ENCODE data around the gene PLEKHG2.
"Not testable (repeated sequence)": the region's sequence is repeated elsewhere in the genome, so short reads cannot be mapped to it uniquely, and the experiment has no call there.

The PLEKHG2 gene

DNA sequence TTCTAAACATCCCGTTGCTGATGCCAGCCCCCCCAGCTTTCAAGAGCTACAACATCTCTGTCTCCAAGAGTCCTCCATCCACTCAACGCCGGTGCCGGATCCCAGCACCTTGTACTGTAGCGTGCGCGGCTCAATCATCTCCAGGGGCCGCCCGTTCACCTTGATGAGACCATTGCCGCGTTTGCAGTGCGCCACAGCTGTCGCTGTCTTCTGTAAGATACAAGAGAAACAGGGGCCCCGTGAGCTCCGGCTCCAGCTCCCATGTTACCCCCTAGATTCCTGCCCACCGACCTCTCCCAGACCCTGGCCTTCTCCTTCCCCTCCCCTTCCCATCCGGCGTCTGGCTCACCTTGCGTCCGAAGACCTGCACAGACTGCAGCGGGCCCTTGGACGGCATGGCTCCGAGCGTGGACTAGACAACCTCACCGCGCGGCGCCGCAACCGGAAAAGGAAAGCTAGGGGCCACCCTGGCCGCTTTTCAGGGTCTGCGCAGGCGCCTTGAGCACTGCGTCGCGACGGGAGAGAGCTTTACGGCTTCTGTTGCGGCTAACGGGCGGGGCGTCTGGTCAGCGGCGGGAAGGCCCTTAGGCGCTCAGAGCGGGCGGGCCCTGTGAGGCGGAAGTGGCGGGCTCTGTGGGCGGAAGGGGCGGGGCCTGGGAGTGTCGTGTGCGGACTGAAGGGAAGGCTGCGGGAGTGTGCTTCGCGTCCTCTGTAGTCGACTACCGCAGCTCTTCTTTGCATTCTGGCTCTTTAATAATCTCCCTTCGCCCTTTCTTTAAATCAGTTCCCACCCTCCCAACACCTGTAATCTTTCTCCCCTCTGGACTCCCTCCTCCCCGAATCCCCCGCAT, 23.3 kb downstream of the PLEKHG2 start, which contains the start of gene RPS16:
TSS of gene RPS16 (minus strand) at position 451 of the 851 bp plus-strand sequence. CDS start at position 397, 54 bp downstream.
- in situ Hi-C loops (cut with HindIII; ENCODE audit: low sequenced_read_pairs), result no loop called here

DNA sequence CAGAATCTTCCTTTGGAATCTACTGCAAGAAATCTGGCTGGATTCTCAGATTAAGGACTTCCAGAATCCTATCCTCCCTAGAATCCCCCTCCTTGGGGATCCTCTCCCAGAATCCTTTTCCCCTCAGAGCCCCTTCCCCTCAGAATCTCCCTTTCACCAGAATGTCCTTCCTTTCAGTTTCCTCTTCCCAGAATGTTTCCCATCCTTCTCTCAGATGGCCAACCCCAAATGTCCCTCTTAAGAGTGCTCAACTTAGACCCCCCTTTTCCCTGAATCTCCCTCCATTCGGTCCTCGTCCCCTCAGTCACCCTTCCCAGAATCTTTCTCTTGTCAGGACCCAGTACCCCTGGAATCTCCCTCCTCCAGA, 23.9 kb downstream of the PLEKHG2 start:
- in situ Hi-C loops (cut with HindIII; ENCODE audit: low sequenced_read_pairs), result no loop called here

DNA sequence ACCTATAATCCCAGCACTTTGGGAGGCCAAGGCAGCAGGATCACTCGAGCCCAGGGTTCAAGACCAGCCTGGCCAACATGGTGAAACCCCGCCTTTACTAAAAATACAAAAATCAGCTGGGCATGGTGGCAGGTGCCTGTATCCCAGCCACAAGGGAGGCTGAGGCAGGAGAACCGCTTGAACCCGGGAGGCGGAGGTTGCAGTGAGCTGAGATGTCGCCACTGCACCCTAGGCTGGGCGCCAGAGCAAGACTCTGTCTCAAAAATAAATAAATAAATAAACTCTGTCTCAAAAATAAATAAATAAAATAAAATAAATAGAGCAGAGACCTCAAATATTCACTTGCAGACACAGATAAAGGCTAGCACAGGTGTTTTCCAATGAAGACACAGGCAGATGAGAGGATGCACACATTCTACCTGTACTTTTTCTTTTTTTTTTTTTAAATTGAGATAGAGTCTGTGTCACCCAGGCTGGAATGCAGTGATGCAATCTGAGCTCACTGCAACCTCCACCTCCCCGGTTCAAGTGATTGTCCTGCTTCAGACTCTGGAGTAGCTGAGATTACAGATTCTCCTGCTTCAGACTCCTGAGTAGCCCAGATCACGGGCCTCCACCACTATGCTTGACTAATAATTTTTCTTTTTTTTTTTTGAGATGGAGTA, 25.9 kb downstream of the PLEKHG2 start:
- in situ Hi-C loops (cut with HindIII; ENCODE audit: low sequenced_read_pairs), result no loop called here

DNA sequence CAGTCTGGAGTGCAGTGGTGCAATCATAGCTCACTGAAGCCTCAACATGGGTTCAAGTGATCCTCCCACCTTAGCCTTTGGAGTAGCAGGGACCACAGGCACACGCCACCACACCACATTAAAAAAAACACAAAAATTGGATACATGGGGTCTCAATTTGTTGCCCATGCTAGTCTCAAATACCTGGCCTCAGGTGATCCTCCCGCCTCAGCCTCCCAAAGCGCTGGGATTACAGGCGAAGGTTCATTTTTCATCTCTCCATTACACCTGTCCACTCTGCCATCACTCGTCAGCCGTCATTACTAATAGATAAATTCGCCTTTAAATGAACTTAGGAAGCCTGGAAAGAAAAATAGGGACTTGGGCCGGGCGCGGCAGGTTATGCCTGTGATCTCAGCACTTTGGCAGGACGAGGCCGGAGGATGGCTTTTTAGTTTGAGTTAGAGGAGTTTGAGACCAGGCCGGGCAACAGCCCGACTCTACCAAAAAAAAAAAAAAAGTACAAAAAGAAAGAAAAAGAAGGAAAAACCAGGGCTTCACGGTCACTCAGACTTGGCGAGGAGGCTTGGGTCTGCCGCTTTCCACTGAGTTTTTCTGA, 32.2 kb downstream of the PLEKHG2 start:
- in situ Hi-C loops (cut with HindIII; ENCODE audit: low sequenced_read_pairs), result no loop called here

DNA sequence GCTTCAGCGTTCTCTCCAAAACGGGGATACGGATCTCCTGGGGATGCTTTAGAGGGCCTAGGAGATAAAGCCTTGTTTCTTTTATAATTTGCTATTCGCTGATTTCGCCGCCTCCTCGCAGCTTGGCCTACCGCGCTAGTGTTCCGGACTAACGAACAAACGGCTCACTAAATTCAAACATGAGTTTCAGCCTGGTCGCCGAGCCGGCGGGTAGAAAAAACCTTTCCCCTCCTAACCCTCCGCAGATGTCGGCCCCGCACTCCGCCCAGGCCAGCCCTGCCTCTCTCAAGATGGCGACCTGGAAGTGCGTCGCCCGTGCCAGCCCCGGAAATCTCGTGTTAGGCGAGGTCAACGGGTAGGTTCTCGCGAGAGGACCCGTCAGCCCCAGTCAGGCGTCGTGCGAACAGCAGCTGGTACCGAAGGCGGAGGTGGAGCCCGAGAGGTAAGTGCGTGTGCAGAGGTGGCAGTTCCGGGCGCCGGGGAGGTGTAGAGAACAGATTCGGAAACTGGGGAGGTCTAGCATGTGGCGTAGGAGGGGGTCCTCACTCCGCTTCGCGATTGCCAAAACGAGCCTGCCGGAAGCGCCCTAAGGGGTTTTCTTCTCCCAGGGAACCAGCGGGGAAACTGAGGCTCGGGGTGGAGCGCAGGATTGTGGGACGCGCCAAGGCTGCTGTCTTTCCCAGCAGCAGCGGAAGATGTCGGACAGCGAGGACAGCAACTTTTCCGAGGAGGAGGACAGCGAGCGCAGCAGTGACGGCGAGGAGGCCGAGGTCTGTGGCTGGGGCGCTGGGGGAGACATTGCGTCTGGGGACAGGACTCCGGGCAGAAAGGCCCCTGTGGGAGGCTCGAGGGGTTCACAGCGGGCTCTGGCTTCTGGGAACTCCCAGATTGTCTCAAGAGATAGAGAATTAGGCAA, 33.0 kb downstream of the PLEKHG2 start, which contains the start of gene SUPT5H:
TSS of gene SUPT5H (plus strand) at position 387 of the 916 bp plus-strand sequence. CDS start at position 696, 309 bp downstream.
- in situ Hi-C loops (cut with HindIII; ENCODE audit: low sequenced_read_pairs), result no loop called here

DNA sequence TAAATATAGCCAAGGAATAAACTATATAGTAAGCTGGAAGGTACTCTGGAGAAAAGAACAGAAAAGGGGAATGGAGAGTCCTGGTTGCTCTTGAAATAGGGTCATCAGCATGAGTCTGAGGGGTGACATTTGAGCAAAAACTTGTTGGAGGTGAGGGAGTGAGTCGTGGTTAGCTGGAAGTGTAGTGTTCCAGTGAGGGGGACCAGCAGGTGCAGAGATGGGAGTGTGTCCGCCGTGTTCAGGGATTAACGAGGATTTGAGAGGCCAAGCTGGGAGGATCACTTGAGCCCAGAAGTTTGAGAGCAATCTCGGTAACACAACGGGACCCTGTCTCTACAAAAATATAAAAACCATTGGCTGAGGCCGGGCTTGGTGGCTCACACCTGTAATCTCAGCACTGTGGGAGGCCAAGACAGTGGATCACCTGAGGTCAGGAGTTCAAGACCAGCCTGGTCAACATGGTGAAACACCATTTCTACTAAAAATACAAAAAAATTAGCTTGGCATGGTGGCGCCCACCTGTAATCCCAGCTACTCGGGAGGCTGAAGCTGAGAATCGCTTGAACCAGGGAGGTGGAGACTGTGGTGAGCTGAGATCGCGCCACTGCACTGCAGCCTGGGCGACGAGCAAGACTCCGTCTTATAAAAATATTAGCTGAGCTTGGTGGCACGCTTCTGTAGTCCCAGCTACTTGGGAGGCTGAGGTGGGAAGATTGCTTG, 34.1 kb downstream of the PLEKHG2 start:
- in situ Hi-C loops (cut with HindIII; ENCODE audit: low sequenced_read_pairs), result no loop called here

DNA sequence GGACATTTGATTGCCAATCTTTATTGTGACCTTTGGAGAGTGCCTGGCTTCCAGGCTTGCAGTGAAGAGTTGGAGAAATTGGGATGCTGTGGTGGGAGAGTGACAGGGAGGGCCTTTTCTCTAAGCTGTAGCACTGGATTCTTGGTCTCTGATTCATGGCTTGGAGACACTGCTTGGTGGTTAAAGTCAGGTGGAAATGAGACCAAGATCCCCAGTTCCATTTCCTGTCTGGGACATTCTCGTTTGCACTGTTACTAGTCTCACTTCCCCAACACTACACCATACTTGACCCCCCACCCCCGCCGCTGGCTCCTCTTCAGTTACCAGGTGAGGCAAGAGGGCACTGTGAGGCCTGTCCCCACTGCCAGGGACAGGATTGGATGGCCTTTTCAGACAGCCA, 35.8 kb downstream of the PLEKHG2 start:
- in situ Hi-C loops (cut with HindIII; ENCODE audit: low sequenced_read_pairs), result no loop called here

DNA sequence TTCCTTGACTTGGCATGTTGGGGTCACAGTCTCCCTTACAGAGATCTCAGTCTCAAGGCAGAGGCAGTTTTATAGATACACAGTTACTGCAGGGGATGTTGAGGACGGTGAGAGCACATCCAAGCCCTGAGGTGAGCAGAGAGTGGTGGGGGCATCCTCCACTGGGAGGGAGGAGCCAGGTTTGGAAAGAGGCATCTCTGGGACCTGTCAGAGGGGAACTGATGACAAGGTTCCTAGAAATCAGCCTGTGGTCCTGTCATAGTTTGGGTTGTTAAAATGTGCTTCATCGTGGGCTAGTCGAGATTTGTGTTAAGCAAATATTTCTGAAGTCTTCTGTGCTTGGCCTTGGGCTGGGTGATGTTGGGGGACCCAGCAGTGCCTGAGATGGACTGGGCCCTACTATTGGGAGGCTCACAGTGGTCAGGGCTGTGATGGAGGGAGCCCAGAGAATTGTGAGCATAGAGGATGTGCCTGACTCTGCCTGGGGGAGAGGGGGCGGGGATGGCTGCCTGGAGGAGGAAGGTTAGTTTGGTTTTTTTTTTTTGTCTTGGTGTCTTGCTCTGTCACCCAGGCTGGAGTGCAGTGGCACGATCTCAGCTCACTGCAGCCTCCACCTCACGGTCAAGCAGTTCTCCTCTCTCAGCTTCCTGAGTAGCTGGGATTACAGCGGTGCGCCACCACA, 36.8 kb downstream of the PLEKHG2 start:
- in situ Hi-C loops (cut with HindIII; ENCODE audit: low sequenced_read_pairs), result no loop called here

DNA sequence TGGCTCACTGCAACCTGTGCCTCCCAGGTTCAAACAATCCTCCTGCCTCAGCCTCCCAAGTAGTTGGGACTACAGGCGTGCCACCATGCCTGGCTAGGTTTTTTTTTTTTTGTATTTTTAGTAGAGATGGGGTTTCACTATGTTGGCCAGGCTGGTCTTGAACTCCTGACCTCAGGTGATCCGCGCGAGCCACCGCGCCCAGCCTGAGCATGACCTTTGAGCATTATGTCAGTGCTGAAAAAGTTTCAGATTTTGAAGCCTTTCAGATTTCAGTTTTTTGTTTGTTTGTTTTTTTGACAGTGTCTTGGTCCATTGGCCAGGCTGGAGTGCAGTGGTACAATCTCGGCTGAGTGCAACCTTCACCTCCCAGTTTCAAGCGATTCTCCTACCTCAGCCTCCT, 38.8 kb downstream of the PLEKHG2 start:
- in situ Hi-C loops (cut with HindIII; ENCODE audit: low sequenced_read_pairs), result not testable (repeated sequence)

DNA sequence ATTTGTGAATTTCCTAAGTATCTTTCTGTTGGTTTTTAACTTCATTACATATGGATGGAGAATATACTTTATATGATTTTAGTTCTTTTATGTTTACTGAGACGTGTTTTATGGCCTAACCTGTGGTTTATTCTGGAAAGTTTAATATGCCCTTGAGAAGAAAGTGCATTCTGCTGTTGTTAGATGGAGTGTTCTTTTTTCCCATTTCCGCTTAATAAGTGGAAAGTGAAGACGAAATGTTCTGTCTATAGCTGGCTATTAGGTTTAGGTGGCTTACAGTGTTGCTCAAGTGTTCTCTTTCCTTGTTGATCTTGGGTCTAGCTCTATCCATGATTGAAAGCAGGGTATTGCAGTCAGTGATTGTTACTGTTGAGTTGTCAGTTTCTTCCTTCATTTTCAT, 50.9 kb downstream of the PLEKHG2 start:
- in situ Hi-C loops (cut with HindIII; ENCODE audit: low sequenced_read_pairs), result no loop called here

DNA sequence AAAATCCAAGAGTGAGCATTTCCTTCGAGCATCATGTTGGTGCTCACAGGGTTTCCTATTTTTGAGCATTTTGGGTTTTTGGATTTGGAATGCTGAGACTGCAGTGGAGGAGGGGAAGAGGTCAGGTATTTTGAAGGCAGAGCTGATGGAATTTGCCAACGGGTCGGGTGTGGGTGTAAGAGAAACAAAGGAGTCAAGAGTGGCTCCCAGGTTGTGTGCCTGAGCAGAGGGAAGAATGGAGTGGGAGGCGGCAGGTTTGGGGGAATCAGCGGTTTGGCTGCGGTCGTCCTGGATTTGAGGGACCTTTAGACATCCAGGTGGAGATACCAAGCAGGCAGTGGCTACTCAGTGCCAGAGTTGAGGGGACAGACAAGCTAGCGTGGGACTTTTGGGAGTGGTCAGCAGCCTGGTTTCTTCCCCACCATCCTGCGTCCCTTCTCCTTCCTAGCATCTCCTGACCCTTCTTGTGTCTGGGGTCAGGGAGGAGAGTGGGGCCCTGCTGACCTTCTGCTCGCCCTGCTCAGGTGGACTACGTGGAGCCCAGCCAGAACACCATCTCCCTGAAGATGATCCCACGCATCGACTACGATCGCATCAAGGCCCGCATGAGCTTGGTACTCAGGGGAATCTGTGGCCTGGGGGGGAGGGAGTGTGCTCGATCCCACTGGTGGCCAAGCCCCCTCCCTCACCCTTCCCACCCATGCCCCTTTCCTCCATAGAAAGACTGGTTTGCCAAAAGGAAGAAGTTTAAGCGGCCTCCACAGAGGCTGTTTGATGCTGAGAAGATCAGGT, 53.7 kb downstream of the PLEKHG2 start:
- in situ Hi-C loops (cut with HindIII; ENCODE audit: low sequenced_read_pairs), result no loop called here

DNA sequence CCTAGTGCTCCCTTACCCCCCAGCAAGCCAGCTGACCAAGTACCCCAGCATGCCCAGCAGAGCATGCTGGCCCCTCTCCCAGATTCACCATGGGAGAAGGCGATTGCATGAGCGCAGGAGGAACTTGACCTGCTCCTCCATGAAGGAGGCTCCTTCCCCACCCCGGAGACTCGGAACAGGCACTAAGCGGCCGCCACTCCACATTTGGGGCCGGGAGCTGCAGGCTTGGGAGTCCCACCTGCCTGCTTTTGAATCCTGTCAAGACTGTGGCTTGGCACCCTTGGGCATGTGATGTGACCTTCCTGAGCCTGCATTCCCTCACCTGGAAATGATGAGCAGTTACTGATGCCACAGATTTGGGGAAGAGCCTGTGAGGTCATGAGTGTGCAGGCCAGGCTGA, 55.5 kb downstream of the PLEKHG2 start:
- in situ Hi-C loops (cut with HindIII; ENCODE audit: low sequenced_read_pairs), result no loop called here

DNA sequence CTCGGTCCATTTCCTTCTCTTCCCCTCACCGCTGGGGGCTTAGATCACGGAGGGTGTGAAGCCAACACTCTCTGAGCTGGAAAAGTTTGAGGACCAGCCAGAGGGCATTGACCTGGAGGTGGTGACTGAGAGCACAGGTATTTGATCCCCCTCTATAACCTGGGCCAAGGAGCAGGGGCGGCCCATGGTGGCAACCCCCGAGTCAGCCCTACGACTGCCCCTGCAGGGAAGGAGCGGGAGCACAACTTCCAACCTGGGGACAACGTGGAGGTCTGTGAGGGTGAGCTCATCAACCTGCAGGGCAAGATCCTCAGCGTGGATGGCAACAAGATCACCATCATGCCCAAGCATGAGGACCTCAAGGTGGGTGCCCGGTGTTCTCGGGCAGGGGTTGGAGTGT, 56.6 kb downstream of the PLEKHG2 start:
- in situ Hi-C loops (cut with HindIII; ENCODE audit: low sequenced_read_pairs), result no loop called here

DNA sequence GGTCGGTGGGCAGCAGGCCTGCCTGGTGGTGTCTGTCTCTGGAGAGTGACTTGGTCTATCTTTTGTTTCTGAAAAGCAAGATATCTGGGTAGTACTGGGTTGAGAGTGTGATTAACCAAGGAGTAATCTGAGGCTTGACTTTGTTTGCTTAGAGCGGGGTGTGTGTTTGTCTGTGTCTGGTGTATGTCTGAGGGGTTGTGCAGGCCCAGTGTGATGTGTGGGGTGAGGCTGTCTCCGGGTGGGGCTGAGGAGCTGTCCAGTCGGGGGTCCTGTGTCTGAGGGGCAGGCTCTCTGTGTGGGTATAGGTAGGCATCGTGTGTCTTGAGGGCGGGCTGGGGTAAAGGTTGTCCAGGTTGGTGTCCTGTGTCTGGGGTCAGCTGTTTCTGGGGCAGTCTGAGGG, 57.1 kb downstream of the PLEKHG2 start:
- in situ Hi-C loops (cut with HindIII; ENCODE audit: low sequenced_read_pairs), result no loop called here

DNA sequence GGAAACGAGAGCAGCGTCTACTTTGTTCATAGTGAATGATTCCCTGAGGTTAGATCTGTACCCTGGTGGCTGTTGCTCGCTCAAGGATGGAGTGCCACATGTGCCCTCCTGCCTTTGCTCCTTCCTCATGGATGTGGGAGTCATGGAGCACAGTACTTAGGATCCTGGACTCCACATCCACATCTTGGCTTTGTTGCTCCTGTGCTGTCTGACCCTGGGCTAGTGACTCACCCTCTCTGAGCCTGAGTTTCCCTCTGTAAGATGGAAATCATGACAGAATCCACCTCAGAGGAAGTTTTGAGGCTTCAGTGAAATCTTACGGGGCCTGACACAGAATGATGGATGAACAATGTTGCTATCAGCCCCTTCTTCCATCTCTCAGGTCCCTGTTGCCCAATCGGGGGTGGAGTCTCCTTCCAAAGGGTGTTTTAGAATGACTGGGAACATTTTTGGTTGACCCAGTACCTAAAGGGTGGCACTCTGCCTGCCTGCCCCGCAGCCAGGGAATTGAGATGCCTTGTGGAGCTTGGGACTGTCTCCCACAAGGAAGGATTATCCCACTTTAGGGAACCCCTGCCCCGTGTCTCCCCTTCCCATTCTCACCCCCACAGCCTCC, 58.4 kb downstream of the PLEKHG2 start:
- in situ Hi-C loops (cut with HindIII; ENCODE audit: low sequenced_read_pairs), result no loop called here

DNA sequence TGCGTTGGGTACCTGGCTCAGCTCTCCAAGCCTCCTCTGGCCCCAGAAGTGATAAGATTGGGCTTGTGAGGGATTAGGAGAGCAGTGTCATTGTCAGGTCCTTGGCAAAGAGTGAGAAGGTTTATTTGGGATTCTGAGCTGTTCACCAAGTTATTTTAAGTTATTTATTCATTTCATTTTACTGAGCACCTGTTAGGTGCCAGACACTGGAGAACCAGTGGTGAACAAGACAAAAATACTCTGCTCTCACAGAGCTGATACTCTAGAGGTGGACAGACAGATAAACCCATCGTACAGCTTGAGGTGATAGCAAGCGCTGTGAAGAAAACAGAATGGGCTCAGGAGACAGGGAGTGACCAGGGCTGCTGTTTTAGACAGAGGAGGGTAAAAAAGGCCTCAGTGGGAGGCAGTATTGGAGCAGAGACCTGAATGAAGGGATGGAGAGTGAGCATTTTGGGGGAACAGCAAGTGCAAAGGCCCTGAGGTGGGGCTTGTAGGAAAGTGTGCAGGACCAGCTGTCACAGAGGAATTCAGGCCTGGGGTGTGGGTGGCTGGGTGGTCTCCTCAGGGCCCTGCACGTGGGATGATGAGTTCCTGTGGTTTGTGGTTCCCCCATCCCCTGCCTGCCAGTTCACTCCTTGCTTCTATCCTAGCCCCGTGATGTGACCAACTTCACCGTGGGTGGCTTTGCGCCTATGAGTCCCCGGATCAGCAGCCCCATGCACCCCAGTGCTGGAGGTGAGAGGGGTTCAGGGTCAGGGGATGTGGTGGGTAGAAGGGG, 59.5 kb downstream of the PLEKHG2 start:
- in situ Hi-C loops (cut with HindIII; ENCODE audit: low sequenced_read_pairs), result no loop called here

DNA sequence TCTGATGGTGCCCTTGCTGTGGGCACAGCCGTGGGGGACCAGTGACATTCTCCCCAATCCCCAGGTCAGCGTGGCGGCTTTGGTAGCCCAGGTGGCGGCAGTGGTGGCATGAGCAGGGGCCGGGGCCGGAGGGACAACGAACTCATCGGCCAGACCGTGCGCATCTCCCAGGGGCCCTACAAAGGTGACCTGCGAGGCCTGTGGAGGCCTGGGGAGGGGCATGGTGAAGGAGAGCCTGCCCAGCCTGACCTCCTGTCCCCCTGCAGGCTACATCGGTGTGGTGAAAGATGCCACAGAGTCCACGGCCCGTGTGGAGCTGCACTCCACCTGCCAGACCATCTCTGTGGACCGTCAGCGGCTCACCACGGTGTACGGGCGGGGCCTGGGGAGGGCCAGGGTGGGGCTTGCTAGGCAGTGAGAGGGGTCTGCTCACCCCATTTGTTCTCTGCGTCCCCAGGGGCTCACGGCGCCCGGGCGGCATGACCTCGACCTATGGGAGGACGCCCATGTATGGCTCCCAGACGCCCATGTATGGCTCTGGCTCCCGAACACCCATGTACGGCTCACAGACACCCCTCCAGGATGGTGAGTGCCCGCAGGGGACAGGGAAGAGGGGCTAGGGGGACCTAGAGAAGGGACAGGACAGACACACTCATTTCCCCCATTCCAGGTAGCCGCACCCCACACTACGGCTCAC, 60.4 kb downstream of the PLEKHG2 start:
- in situ Hi-C loops (cut with HindIII; ENCODE audit: low sequenced_read_pairs), result no loop called here
